Measurements from ENCODE around the gene SLC25A23.
"Not testable (repeated sequence)": the region's sequence is repeated elsewhere in the genome, so short reads cannot be mapped to it uniquely, and the experiment has no call there.

SLC25A23 gene

GRCh38 chr19:6433663-6434062 lies 25.9 kb downstream of the SLC25A23 start, which contains the start of gene SLC25A41:
TSS of gene SLC25A41 (minus strand) at chr19:6433763. CDS start at chr19:6433693, 70 bp downstream.
- Histone ChIP-seq H3K36me3 (ENCODE audit: insufficient read depth, low read length) (no peaks in the 10 kb centered on the region), H3K4me3 (ENCODE audit: low read length) (no peak within 1 kb of the TSS), H3K9me3 (ENCODE audit: low read length) (no peaks in the 10 kb centered on the region), H2AFZ (ENCODE audit: low read depth, low read length) (no peak within 1 kb of the TSS), H3K4me1 (ENCODE audit: insufficient read depth, low read length) (no peaks in the 10 kb centered on the region), H3K27me3 (ENCODE audit: insufficient read depth, low read length) (no peaks in the 10 kb centered on the region)

- H3K4me1 ChIP-seq (ENCODE audit: insufficient read depth, low read length): no peaks in the 10 kb centered on the region
- no peaks in the 10 kb centered on the region for H3K36me3 ChIP-seq (ENCODE audit: insufficient read depth, low read length)
- H3K4me3 ChIP-seq (ENCODE audit: low read length): no peak overlapping the region
- no peaks in the 10 kb centered on the region for H3K9me3 ChIP-seq (ENCODE audit: low read length)
- H3K27me3 ChIP-seq (ENCODE audit: insufficient read depth, low read length): no peaks in the 10 kb centered on the region
- H2AFZ ChIP-seq (ENCODE audit: low read depth, low read length): no peak overlapping the region
Observed at GRCh38 chr19:6433165-6433564, 26.4 kb downstream of the SLC25A23 start.

GRCh38 chr19:6431891-6432290 lies 27.7 kb downstream of the SLC25A23 start:
- no peak overlapping the region for H3K4me3 ChIP-seq (ENCODE audit: low read length)
- H3K9me3 ChIP-seq (ENCODE audit: low read length): no peaks in the 10 kb centered on the region
- H3K27me3 ChIP-seq (ENCODE audit: insufficient read depth, low read length): no peaks in the 10 kb centered on the region
- H2AFZ ChIP-seq (ENCODE audit: low read depth, low read length): no peak overlapping the region
- H3K36me3 ChIP-seq (ENCODE audit: insufficient read depth, low read length): no peaks in the 10 kb centered on the region
- no peaks in the 10 kb centered on the region for H3K4me1 ChIP-seq (ENCODE audit: insufficient read depth, low read length)

DNA sequence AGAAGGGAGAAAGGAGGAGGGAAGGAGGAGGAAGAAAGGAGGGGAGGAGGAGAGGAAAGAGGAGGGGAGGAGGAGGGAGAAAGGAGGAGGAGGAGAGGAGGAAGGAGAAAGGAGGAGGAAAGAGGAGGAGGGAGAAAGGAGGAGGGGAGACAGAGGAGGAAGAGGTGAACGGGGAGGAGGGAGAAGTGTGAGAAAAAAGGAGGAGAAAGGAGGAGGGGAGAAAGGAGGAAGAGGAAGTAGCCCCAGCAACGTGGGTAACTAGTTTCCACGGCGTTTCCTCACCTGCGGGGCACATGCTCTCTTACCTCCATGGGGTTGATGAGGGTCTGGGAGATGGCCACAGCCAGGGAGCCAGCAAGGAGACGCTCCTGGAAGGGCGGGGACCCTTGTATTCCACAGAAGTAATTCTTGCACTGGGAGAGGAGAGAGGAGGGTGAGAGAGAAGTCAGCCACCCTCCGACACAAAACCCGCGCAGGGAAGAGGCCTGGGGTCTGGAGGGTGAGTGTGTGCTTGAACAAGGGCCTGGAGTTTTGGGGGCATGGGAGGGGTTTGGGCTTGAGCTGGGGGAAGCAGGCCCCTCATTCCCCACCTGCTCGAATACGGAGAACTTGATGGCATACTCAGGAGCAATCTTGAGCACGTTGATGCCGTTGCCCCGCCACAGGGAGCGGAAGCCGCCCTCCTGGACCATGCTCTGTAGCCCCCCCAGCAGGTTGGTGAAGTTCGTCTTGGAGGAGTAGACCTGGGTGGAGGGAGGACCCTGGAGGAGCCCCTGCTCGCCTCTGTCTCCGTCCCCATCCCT lies 30.0 kb downstream of the SLC25A23 start:
- H3K4me1 ChIP-seq (ENCODE audit: insufficient read depth, low read length): peaks cover 2% of the 10 kb centered on the region
- no peak overlapping the region for H2AFZ ChIP-seq (ENCODE audit: low read depth, low read length)
- H3K27me3 ChIP-seq (ENCODE audit: insufficient read depth, low read length): no peaks in the 10 kb centered on the region
- no peaks in the 10 kb centered on the region for H3K9me3 ChIP-seq (ENCODE audit: low read length)
- H3K4me3 ChIP-seq (ENCODE audit: low read length): no peak overlapping the region
- H3K36me3 ChIP-seq (ENCODE audit: insufficient read depth, low read length): no peaks in the 10 kb centered on the region

DNA sequence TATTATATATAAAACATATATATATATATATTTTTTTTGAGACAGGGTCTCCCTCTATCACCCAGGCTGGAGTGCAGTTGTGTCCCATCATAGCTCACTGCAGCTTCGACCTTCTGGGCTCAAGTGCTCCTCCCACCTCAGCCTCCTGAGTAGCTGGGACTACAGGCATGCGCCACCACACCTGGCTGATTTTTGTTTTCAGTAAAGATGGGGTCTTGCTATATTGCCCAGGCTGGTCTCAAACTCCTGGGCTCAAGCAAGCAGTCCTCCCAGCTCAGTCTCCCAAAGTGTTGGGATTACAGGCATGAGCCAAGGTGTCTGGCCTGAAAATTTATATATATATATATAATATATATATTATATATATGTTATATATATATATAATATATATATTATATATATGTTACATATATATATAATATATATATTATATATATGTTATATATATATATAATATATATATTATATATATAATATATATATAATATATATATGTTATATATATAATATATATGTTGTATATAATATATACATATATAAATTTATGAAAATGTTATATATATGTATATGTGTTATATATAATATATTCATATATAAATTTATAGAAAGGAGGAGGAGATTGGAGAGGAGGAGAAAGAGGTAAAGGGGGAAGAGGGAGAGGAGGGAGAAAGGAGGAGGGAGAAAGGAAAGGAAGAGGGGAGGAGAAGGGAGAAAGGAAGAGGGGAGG lies 30.7 kb downstream of the SLC25A23 start:
- H3K4me3 ChIP-seq (ENCODE audit: low read length); H3K36me3 ChIP-seq (ENCODE audit: insufficient read depth, low read length); H3K4me1 ChIP-seq (ENCODE audit: insufficient read depth, low read length); H3K9me3 ChIP-seq (ENCODE audit: low read length); H2AFZ ChIP-seq (ENCODE audit: low read depth, low read length); H3K27me3 ChIP-seq (ENCODE audit: insufficient read depth, low read length): not testable (repeated sequence)

- H3K27me3 ChIP-seq (ENCODE audit: insufficient read depth, low read length): no peaks in the 10 kb centered on the region
- no peaks in the 10 kb centered on the region for H3K9me3 ChIP-seq (ENCODE audit: low read length)
- peaks cover 19% of the 10 kb centered on the region for H3K4me1 ChIP-seq (ENCODE audit: insufficient read depth, low read length)
- H3K4me3 ChIP-seq (ENCODE audit: low read length): no peak overlapping the region
- H3K36me3 ChIP-seq (ENCODE audit: insufficient read depth, low read length): peaks cover 5% of the 10 kb centered on the region
- no peak overlapping the region for H2AFZ ChIP-seq (ENCODE audit: low read depth, low read length)
Observed at GRCh38 chr19:6427131-6427530, 32.5 kb downstream of the SLC25A23 start.

DNA sequence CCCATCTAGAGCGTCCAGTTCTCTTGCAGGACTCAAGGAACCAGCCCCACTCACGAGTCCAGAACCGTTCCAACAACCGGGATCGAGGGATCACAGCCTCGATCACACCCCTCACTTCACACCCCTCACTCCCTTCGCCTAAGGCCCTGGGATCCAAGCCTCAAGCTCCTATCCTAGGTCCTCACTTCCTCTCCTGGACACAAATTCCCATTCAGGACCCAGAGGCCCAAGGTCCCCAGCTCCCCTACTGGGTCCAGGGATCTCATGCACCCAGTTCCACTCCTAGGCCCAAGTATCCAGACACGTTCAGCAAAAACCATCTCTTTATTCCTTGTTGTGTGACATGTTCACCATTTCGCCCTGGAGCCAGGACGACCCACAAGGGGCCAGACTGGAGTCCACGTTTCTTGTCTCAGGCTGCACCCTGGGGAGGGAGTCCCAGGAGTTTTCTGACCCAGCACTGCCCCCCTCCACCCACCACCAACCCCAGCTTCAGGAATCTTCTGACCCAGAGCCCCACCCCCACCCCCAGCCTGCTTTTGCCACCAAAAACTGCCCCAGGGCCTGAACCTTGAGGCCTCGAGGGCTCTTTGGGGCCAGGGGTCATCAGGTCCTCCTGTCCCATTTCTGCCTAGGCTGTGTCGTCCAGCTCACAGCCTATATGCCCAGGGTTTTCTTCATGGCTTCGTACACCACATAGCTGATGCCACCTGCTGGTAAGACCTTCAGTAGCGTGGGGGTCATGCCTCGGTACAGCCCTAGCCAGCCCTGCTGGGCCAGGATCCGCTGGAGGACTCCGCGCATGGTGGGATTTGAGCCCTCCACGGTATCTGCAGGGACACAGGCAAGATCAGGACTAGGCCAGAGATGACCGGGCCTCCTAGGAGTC lies 33.6 kb downstream of the SLC25A23 start:
- H3K27me3 ChIP-seq (ENCODE audit: insufficient read depth, low read length): no peaks in the 10 kb centered on the region
- peaks cover 17% of the 10 kb centered on the region for H3K36me3 ChIP-seq (ENCODE audit: insufficient read depth, low read length)
- peak overlapping the region; percentile 5 for H3K4me3 ChIP-seq (ENCODE audit: low read length)
- peak overlapping the region; percentile 29 for H2AFZ ChIP-seq (ENCODE audit: low read depth, low read length)
- H3K4me1 ChIP-seq (ENCODE audit: insufficient read depth, low read length): peaks cover 21% of the 10 kb centered on the region
- no peaks in the 10 kb centered on the region for H3K9me3 ChIP-seq (ENCODE audit: low read length)

DNA sequence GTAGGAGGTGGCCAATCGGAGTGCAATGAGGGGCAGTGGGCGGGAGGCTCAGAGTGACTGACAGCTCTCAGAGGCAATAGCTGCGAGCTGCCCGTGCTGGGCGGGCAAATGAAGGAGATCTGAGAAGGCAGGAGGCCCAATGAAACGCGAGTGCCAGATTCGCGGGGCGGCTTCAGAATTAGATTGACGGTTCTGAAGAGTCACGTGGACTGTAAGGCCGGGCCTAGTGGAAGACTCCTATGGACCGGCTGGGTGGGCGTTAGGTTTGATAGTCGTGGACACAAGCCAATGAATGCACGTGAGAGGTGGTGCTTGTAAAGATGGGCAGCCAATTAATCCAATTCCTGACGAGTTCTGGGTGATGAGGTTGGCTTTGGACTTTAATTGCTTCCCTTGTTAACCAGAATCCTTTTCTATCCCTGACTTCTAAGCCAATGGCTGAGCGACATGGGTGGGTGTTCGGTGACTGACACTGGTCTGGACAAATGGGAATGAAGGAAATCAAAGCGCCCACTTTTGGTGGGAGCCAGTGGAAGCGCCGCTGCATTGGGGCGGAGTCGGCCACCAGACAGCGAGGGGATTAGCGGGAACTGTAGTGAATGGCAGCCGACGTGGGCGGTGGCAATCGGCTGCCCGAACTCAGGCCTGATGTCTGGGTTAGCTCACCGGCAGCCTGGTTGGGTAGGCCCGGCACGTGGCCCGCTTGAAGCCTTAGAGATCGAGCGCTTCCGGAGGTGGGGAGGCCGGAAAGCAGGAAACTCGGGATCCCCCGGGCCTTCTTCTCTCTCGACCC lies 34.5 kb downstream of the SLC25A23 start:
- Histone ChIP-seq H3K36me3 (ENCODE audit: insufficient read depth, low read length) (peaks cover 25% of the 10 kb centered on the region), H3K4me1 (ENCODE audit: insufficient read depth, low read length) (peaks cover 21% of the 10 kb centered on the region), H3K4me3 (ENCODE audit: low read length) (peak overlapping the region; percentile 5)

DNA sequence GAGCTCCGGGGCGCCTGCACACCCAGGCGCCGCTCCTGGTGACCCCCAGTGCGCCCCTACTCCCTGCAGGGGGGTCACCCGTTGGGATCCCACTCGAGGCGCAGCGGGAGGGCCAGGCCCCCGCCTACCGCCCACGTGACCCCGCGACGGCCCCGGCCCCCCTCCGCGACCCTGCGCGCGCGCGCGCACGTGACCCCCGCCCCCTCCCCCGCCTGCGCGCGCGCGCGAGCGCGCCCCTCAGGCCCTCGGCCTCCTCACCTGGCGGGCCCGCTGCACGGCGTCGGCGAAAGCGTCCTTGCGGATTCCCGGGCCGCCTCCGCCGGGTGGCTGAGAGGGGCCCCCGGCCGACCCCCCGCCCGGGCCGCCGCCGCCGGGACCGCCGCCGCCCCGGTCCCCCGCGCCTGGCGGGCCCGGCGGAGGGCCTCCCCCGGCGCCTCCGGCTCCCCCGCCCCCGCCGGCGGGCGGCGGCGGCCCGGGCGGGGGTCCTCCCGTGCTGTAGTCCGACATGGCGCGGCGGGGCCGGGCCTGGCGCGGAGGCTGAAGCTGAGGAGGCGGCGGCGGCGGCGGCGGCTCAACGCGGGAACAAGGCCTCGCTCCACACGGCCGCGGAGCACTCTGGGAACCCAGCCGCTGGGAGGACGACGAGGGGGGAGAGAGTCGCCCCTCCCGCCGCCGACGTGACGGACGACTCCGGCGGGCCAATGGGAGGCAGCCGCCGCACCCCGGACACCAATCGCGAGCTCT lies 35.2 kb downstream of the SLC25A23 start, which contains the start of gene KHSRP:
TSS of gene KHSRP (minus strand) at position 617 of the 744 bp plus-strand sequence. CDS start at position 507, 110 bp downstream.
- no peaks in the 10 kb centered on the region for H3K27me3 ChIP-seq (ENCODE audit: insufficient read depth, low read length)
- peaks cover 33% of the 10 kb centered on the region for H3K36me3 ChIP-seq (ENCODE audit: insufficient read depth, low read length)
- H3K4me3 ChIP-seq (ENCODE audit: low read length): peak within 1 kb of the TSS; percentile 66
- H3K4me1 ChIP-seq (ENCODE audit: insufficient read depth, low read length): peaks cover 21% of the 10 kb centered on the region
- peak within 1 kb of the TSS; percentile 29 for H2AFZ ChIP-seq (ENCODE audit: low read depth, low read length)
- no peaks in the 10 kb centered on the region for H3K9me3 ChIP-seq (ENCODE audit: low read length)

More for the DNA sequence above, 34.5 kb downstream of the SLC25A23 start:
- Histone ChIP-seq H2AFZ (ENCODE audit: low read depth, low read length) (peak overlapping the region; percentile 29), H3K9me3 (ENCODE audit: low read length) (no peaks in the 10 kb centered on the region), H3K27me3 (ENCODE audit: insufficient read depth, low read length) (no peaks in the 10 kb centered on the region)

GRCh38 chr19:6423499-6424194 lies 35.9 kb downstream of the SLC25A23 start:
- H3K9me3 ChIP-seq (ENCODE audit: low read length): no peaks in the 10 kb centered on the region
- H3K4me1 ChIP-seq (ENCODE audit: insufficient read depth, low read length): peaks cover 21% of the 10 kb centered on the region
- H3K36me3 ChIP-seq (ENCODE audit: insufficient read depth, low read length): peaks cover 40% of the 10 kb centered on the region
- peak overlapping the region; percentile 66 for H3K4me3 ChIP-seq (ENCODE audit: low read length)
- H3K27me3 ChIP-seq (ENCODE audit: insufficient read depth, low read length): no peaks in the 10 kb centered on the region
- H2AFZ ChIP-seq (ENCODE audit: low read depth, low read length): no peak overlapping the region

Data from neuron (in vitro differentiated cells).